BLaER1 treated with 17β-estradiol and CSF1 and Interleukin-3, amounts not matched to agents 10 nM and 100 nM (cell line): Measurements from ENCODE around the gene MROH8.
A peak's percentile ranks its signal among the peaks of the same experiment; 100 is the strongest.

Experiments used
- H3K27ac ChIP-seq, 11 experiments: shearing (Covaris generic); formaldehyde crosslinking; 2 replicates each; pipeline ENCODE4 v1.8.1; 2022
- H3K27me3 ChIP-seq, 11 experiments: shearing (Covaris generic); formaldehyde crosslinking; 2 replicates each; pipeline ENCODE4 v1.8.1; 2022
- H3K36me3 ChIP-seq, 11 experiments: shearing (Covaris generic); formaldehyde crosslinking; 2 replicates each; pipeline ENCODE4 v1.8.1; 2022
- H3K4me1 ChIP-seq, 10 experiments: shearing (Covaris generic); formaldehyde crosslinking; 2 replicates each; pipeline ENCODE4 v1.8.1; 2022
- H3K4me2 ChIP-seq, 11 experiments: shearing (Covaris generic); formaldehyde crosslinking; 2 replicates each; pipeline ENCODE4 v1.8.1; 2022
- H3K4me3 ChIP-seq, 10 experiments: shearing (Covaris generic); formaldehyde crosslinking; 2 replicates each; pipeline ENCODE4 v1.8.1; 2022
- H3K9ac ChIP-seq, 11 experiments: shearing (Covaris generic); formaldehyde crosslinking; 2 replicates each; pipeline ENCODE4 v1.8.1; 2022
- H3K9me3 ChIP-seq, 11 experiments: shearing (Covaris generic); formaldehyde crosslinking; replicated peaks in 1 of 11; 2 replicates each; pipeline ENCODE4 v1.8.1; 2022
- H4K20me1 ChIP-seq, 11 experiments: shearing (Covaris generic); formaldehyde crosslinking; 2 replicates each; pipeline ENCODE4 v1.8.1; 2022
- Cebpa-rat ChIP-seq, 11 experiments: shearing (Covaris generic); IDR thresholded peaks; 2 replicates each; pipeline ENCODE4 v1.8.1; 2022

Gene MROH8

DNA sequence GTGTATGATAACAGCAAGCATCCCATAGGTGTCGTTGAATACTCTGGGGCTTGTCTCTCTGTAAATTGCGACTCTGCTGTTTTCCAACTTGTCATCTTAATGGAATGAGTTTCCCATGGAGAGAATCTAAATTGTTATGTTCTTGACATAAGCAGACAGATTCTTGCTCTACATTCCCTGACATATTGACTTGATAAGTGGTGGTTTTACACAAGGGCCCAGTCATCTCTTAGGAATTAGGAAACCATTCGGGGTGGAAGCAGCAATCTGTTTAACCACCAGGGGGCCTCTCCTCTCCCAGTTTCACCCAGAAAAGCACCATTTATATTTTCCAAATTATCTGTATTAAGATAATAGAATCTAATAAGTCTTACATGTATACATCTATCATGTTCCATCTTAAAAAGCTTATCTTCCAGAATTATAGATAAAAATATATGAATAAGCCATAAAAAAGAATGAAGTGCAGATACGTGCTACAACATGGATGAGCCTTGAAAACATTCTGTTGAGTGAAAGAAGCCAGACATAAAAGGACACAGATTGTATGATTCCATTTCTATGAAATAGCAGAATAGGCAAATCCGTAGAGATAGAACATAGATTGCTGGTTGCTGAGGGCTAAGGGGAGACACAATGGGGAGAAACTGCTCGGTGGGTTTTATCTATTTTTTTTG lies 23.1 kb upstream of the MROH8 start:
- Histone ChIP-seq H4K20me1 (peaks cover 58 to 97% (median 80%) of the 10 kb centered on the region in 11 experiments; a peak in 21 of 22 replicates), H3K4me1 (no peaks in the 10 kb centered on the region), H3K36me3 (peaks cover 98 to 100% (median 100%) of the 10 kb centered on the region in 11 experiments), H3K4me3 (no peak overlapping the region), H3K4me2 (no peak overlapping the region), H3K27ac (no peak overlapping the region), H3K9ac (no peak overlapping the region), H3K27me3 (no peaks in the 10 kb centered on the region), H3K9me3 (no peaks in the 10 kb centered on the region)
- no peak for TF ChIP-seq Cebpa-rat (IDR thresholded peaks at IDR 0.05)

DNA sequence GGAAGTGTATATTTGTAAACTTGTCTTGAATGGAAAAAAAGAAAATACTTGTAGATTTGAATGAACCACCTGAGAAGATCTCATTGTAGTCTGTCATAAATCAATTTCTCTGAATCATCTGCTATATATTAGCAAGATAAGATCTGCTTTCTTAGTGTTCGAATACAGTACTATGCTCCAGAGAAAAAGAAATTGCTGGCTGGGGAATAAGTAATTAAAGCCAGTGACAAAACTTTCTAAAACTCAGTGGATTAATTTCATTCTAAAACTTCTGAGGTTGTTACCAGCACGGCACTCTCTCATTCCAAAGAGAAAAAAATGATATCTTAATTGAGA lies 22.4 kb upstream of the MROH8 start:
- Histone ChIP-seq H3K4me3 (no peak overlapping the region), H3K4me2 (no peak overlapping the region), H3K36me3 (peaks cover 98 to 100% (median 100%) of the 10 kb centered on the region in 11 experiments), H3K9ac (no peak overlapping the region), H3K4me1 (no peaks in the 10 kb centered on the region), H3K9me3 (no peaks in the 10 kb centered on the region), H3K27ac (no peak overlapping the region), H4K20me1 (peaks cover 64 to 97% (median 85%) of the 10 kb centered on the region in 11 experiments; a peak in 21 of 22 replicates), H3K27me3 (no peaks in the 10 kb centered on the region)
- no peak for TF ChIP-seq Cebpa-rat (IDR thresholded peaks at IDR 0.05)

DNA sequence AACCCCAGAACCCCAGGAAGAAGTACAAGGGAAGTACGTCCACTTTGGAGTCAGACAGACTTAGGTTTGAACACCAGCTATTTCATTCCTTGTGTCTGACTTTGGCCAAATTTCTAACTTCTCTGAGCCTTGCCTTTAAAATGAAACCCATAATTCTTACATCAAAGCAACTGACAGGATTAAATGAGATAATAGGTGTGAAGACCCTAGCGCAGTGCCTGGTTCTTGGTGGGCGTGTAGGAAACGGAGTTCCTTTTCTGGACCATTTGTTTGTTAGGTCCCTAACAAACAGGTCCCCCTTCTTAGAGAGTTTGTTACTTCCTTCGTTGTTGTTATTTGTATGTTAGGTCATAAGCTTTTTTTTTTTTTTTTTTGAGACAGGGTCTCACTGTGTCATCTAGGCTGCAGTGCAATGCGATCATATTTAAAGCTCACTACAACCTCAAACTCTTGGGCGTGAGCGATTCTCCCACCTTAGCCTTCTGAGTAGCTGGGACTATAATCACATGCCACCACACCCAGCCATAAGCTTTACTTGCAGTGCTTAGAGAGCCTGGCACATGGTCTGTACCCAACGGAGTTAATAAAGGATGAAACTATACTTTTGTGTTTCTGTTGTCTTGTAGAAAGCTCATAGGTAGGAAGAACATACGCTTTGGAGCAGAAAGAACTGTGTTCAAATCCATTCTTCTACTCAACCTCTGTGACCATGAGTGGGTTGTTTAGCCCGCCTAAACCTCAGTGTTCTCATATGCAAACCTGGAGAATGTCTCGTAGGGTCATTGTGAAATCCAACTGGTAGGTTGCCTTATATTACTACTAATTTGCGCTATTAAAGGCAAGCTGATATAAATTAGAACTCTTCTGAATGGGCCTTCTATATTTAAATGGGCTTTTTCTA lies 21.8 kb upstream of the MROH8 start:
- Histone ChIP-seq H3K4me2 (no peak overlapping the region), H4K20me1 (peaks cover 69 to 100% (median 91%) of the 10 kb centered on the region in 11 experiments; a peak in 21 of 22 replicates), H3K4me1 (no peaks in the 10 kb centered on the region), H3K9me3 (no peaks in the 10 kb centered on the region), H3K27ac (no peak overlapping the region), H3K36me3 (peaks cover 97 to 100% (median 99%) of the 10 kb centered on the region in 11 experiments), H3K4me3 (no peak overlapping the region), H3K27me3 (no peaks in the 10 kb centered on the region), H3K9ac (no peak overlapping the region)
- no peak for TF ChIP-seq Cebpa-rat (IDR thresholded peaks at IDR 0.05)

DNA sequence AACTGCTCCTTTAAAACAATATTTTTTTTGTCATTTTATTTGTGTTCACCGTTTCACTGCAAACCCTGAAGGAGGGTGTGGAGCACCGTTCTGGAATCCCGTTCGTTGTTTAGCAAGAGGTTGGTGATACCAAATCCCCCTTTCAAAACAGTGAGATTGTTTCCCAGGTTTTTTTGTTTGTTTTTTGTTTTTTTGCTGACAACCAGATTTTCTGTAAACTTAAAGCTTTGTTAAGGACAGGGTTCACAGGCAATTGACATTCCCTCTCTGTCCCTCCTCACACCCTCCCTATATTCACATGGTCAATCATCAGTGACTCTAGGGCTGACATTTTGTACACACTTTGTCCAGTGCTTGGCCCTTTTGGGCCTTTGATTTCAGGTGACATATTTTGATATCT lies 21.0 kb upstream of the MROH8 start:
- Histone ChIP-seq H3K27ac (no peak overlapping the region), H3K36me3 (peaks cover 89 to 97% (median 92%) of the 10 kb centered on the region in 11 experiments), H4K20me1 (peaks cover 71 to 100% (median 98%) of the 10 kb centered on the region in 11 experiments; a peak in 21 of 22 replicates), H3K27me3 (no peaks in the 10 kb centered on the region), H3K4me2 (no peak overlapping the region), H3K9me3 (no peaks in the 10 kb centered on the region), H3K9ac (no peak overlapping the region), H3K4me3 (no peak overlapping the region), H3K4me1 (peaks cover 0 to 2% (median 0%) of the 10 kb centered on the region in 10 experiments; a peak in 2 of 20 replicates)
- no peak for TF ChIP-seq Cebpa-rat (IDR thresholded peaks at IDR 0.05)

DNA sequence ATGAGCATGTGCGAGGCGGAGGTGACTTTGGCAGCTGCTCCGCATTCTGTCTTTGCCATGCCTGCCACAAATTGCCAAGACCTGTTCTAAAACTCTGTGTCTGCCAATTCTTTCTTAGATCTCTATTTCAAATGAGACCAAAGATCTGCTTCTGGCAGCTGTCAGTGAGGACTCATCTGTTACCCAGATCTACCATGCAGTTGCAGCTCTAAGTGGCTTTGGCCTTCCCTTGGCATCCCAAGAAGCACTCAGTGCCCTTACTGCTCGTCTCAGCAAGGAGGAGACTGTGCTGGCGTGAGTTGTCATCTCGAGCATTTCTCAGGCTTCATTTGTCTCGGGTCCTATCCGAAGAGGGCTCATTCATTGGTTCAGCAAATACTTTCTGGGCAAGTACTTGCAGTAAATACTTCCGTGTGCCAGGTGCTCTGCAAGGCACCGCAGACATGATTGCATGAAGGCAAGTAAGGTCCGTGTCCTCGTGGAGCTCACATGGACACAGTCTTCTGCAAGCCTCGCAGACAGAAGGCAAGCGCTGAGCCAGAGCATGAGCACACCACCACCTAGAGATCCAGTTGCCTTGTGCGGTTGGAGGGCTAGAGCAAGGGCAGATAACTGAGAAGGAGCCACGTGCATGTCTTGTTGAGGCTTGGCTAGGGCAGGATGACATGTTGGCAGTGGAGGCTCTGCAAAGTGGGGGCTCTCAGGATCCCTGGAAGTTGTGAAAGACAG lies 19.7 kb upstream of the MROH8 start:
- TF ChIP-seq Cebpa-rat (IDR thresholded peaks at IDR 0.05): no peak
- Histone ChIP-seq H3K4me2 (no peak overlapping the region), H3K9me3 (no peaks in the 10 kb centered on the region), H3K27ac (no peak overlapping the region), H4K20me1 (peaks cover 76 to 100% (median 100%) of the 10 kb centered on the region in 11 experiments; a peak in 21 of 22 replicates), H3K27me3 (no peaks in the 10 kb centered on the region), H3K36me3 (peaks cover 80 to 96% (median 84%) of the 10 kb centered on the region in 11 experiments), H3K4me3 (no peak overlapping the region), H3K9ac (no peak overlapping the region), H3K4me1 (peaks cover 6 to 14% (median 12%) of the 10 kb centered on the region in 10 experiments; a peak in 18 of 20 replicates)

DNA sequence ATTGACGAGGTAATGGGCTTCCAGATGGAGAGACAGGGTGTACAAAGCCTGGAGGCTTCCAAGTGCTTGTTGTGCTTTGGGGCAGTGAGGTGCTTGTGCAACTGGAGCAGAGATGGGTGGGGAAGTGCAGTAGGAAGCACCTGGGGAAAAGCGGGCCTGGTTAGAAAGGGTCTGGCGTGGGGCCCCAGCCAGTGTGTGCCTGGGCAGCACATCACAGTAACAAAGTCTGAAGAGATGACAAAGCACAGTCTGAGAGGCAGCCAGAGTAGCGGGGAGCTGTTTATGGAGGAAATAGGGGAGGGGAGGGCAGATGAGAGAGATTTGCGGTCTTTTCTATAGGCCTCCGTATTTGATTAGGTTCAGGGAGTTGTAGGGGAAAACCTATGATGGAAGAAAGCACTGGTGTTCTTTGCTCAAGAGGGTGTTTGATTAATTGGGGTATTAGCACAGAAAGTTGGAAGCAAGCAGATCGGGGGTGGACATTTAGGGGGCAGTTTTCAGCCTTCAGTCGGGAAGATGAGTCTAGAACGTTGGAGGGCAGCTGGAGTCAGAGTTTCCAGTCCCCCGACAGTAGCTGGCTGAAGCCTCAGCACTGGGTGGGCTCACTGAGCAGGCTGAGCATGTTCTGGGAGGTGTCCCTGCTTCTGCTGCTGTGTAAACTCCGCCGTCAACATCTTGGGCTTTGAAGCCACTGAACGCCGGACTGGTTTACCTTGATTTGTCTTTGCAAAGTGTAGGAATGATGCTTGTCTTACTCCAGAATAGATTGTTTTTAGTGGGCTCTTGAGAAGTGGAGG lies 15.5 kb upstream of the MROH8 start:
- H3K27ac ChIP-seq: peak overlapping the region in 9 of 11 experiments; percentile 13 to 76 (median 62); a peak in 16 of 22 replicates
- H3K4me1 ChIP-seq: peaks cover 32 to 56% (median 42%) of the 10 kb centered on the region in 10 experiments
- H3K4me2 ChIP-seq: peak overlapping the region in 10 of 11 experiments; percentile 10 to 56 (median 40); a peak in 16 of 22 replicates
- peak overlapping the region in 9 of 11 experiments; percentile 14 to 60 (median 39); a peak in 14 of 22 replicates for H3K9ac ChIP-seq
- peaks cover 61 to 94% (median 78%) of the 10 kb centered on the region in 11 experiments for H3K36me3 ChIP-seq
- peaks cover 96 to 100% (median 100%) of the 10 kb centered on the region in 11 experiments for H4K20me1 ChIP-seq
- H3K27me3 ChIP-seq: no peaks in the 10 kb centered on the region
- H3K4me3 ChIP-seq: no peak overlapping the region
- H3K9me3 ChIP-seq: no peaks in the 10 kb centered on the region
- TF ChIP-seq Cebpa-rat (IDR thresholded peaks at IDR 0.05): no peak

DNA sequence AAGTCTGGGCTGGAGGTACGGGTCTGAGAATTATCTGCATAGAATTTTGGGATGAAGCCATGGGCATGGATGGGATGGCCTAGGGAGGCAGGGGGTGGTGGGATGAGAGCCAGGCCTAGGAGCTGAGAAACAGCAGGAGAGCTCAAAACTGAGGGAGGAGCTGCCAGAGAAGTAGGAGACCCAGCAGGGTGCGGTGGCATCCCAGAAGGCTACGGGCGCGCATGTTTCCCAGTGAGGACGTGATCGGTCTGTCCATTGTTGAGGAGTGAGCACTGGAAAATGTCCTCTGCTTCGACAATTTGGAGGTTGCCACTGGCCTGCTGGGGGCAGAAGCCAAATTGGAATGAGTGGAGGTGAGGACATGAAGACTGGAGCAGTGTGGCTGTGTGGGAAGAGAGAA lies 14.5 kb upstream of the MROH8 start:
- Histone ChIP-seq H3K4me2 (peak overlapping the region in 7 of 11 experiments; percentile 10 to 56 (median 42); a peak in 9 of 22 replicates), H3K9me3 (no peaks in the 10 kb centered on the region), H4K20me1 (peaks cover 92 to 100% (median 100%) of the 10 kb centered on the region in 11 experiments), H3K27me3 (no peaks in the 10 kb centered on the region), H3K36me3 (peaks cover 61 to 94% (median 78%) of the 10 kb centered on the region in 11 experiments), H3K9ac (peak overlapping the region in 9 of 11 experiments; percentile 1 to 60 (median 30); a peak in 8 of 22 replicates), H3K27ac (peak overlapping the region in 8 of 11 experiments; percentile 9 to 76 (median 60); a peak in 12 of 22 replicates), H3K4me3 (no peak overlapping the region), H3K4me1 (peaks cover 32 to 66% (median 42%) of the 10 kb centered on the region in 10 experiments)
- TF ChIP-seq Cebpa-rat (IDR thresholded peaks at IDR 0.05): no peak

DNA sequence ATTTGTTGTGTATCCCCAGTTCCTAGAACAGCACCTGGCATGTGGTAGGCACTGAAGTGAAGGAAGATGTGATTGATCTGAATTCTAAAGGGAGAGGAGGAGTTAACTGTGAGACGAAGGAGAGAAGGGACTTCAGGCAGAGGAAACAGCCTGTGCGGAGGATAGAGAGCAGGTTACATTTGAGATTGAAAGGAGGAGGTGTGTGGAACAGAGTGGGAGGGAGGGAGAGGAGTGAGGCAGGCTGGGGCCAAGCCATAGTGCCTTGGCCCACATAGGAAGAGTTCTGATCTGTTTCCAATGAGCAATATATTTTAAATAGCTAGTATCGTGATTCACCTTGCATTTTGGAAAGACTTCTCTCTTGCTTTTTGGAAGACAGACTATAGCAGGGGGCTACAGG lies 13.9 kb upstream of the MROH8 start:
- H3K4me2 ChIP-seq: peak overlapping the region in 5 of 11 experiments; percentile 23 to 56 (median 45); a peak in 4 of 22 replicates
- H3K36me3 ChIP-seq: peaks cover 61 to 94% (median 78%) of the 10 kb centered on the region in 11 experiments
- H3K4me1 ChIP-seq: peaks cover 32 to 66% (median 42%) of the 10 kb centered on the region in 10 experiments
- H3K9me3 ChIP-seq: no peaks in the 10 kb centered on the region
- peaks cover 86 to 100% (median 100%) of the 10 kb centered on the region in 11 experiments for H4K20me1 ChIP-seq
- no peaks in the 10 kb centered on the region for H3K27me3 ChIP-seq
- peak overlapping the region in 6 of 11 experiments; percentile 1 to 56 (median 26); a peak in 3 of 22 replicates for H3K9ac ChIP-seq
- no peak for TF ChIP-seq Cebpa-rat (IDR thresholded peaks at IDR 0.05)
- H3K4me3 ChIP-seq: no peak overlapping the region
- peak overlapping the region in 6 of 11 experiments; percentile 2 to 76 (median 63); a peak in 5 of 22 replicates for H3K27ac ChIP-seq
